Parathyroid adenoma (tissue), 2 donors: ENCODE measurements around the gene ITGB1.

ENCODE experiments used
- H2AFZ ChIP-seq: fragments of 300-600 bp; sonication (generic); one replicate; pipeline ENCODE4 v1.7.0; 2017; ENCODE audit warnings: antibody characterized with exemption, mild to moderate bottlenecking
- H3K27ac ChIP-seq: fragments of 300-600 bp; sonication (generic); one replicate; pipeline ENCODE4 v1.7.0; 2017
- H3K27me3 ChIP-seq: fragments of 300-600 bp; sonication (generic); one replicate; pipeline ENCODE4 v1.7.0; 2017; ENCODE audit warnings: low read length; ENCODE audit not compliant: control insufficient read depth, insufficient read depth
- H3K36me3 ChIP-seq: fragments of 300-600 bp; sonication (generic); one replicate; pipeline ENCODE4 v1.7.0; 2017; ENCODE audit warnings: low read length; ENCODE audit not compliant: control insufficient read depth, insufficient read depth
- H3K4me1 ChIP-seq: fragments of 300-600 bp; sonication (generic); one replicate; pipeline ENCODE4 v1.7.0; 2017; ENCODE audit warnings: control low read depth
- H3K4me2 ChIP-seq: fragments of 300-600 bp; sonication (generic); one replicate; pipeline ENCODE4 v1.7.0; 2017; ENCODE audit warnings: low read length
- H3K4me3 ChIP-seq: fragments of 300-600 bp; sonication (generic); one replicate; pipeline ENCODE4 v1.7.0; 2017; ENCODE audit warnings: low read depth, low read length
- H3K79me2 ChIP-seq: fragments of 300-600 bp; sonication (generic); one replicate; pipeline ENCODE4 v1.7.0; 2017; ENCODE audit warnings: control low read depth
- H3K9ac ChIP-seq: fragments of 300-600 bp; sonication (generic); one replicate; pipeline ENCODE4 v1.7.0; 2017; ENCODE audit warnings: mild to moderate bottlenecking
- H3K9me3 ChIP-seq: fragments of 300-600 bp; sonication (generic); one replicate; pipeline ENCODE4 v1.7.0; 2017; ENCODE audit warnings: low read length; ENCODE audit not compliant: control insufficient read depth
- CTCF ChIP-seq: fragments of 300-600 bp; sonication (generic); IDR thresholded peaks from one replicate; pipeline ENCODE4 v1.7.0; 2017; ENCODE audit warnings: antibody characterized with exemption, mild to moderate bottlenecking
- donor health status: primary hyperparathyroidism.

The ITGB1 gene

GRCh38 chr10:32952541-32953276, 5.3 kb downstream of the ITGB1 start:
- TF ChIP-seq CTCF: no peak
- no peak overlapping the region for H3K4me3 ChIP-seq
- H3K4me1 ChIP-seq: peaks cover 36% of the 10 kb centered on the region
- no peak overlapping the region for H3K9ac ChIP-seq
- H3K9me3 ChIP-seq: no peaks in the 10 kb centered on the region
- H3K4me2 ChIP-seq: no peak overlapping the region
- H3K27ac ChIP-seq: no peak overlapping the region
- H3K27me3 ChIP-seq: no peaks in the 10 kb centered on the region
- no peaks in the 10 kb centered on the region for H3K36me3 ChIP-seq
- no peak overlapping the region for H2AFZ ChIP-seq
- peaks cover 41% of the 10 kb centered on the region for H3K79me2 ChIP-seq

GRCh38 chr10:32952094-32952493, 5.9 kb downstream of the ITGB1 start:
- Histone ChIP-seq H3K4me1 (peaks cover 36% of the 10 kb centered on the region), H2AFZ (no peak overlapping the region), H3K4me2 (no peak overlapping the region), H3K27me3 (no peaks in the 10 kb centered on the region), H3K9me3 (no peaks in the 10 kb centered on the region), H3K79me2 (peaks cover 39% of the 10 kb centered on the region), H3K27ac (no peak overlapping the region), H3K9ac (no peak overlapping the region), H3K36me3 (no peaks in the 10 kb centered on the region), H3K4me3 (no peak overlapping the region)
- no peak for TF ChIP-seq CTCF

- Histone ChIP-seq H3K36me3 (no peaks in the 10 kb centered on the region), H3K27me3 (no peaks in the 10 kb centered on the region), H3K79me2 (peaks cover 41% of the 10 kb centered on the region), H3K9ac (no peak overlapping the region), H3K4me1 (peaks cover 36% of the 10 kb centered on the region), H3K4me3 (no peak overlapping the region), H3K27ac (peak overlapping the region; percentile 9), H2AFZ (no peak overlapping the region), H3K9me3 (no peaks in the 10 kb centered on the region), H3K4me2 (no peak overlapping the region)
- TF ChIP-seq CTCF: no peak
Observed at GRCh38 chr10:32951111-32951510, 6.9 kb downstream of the ITGB1 start.

DNA sequence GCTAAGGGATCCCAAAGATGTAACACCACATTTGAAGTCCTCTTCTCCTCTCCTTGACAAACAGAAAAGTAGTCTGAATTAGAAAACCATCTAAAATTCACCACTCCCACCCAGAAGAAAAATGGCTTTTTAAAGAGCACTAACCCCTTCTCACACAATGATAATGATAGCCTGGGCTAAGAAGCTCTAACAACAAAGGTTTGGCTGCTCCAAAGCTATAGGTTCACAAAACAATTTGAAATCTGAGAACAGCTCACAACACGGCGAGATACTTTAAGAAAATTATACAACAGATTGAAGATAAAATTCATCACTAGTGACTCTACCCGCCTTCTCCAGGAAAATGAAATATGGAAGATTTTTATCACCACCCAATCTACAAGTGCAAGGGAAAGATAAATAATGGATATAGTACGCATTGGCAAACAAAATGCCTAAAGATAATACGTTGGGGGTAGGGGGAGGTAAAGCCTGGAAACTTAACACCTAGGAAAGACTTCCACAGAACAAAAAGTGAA, 7.4 kb downstream of the ITGB1 start:
- Histone ChIP-seq H2AFZ (no peak overlapping the region), H3K79me2 (peaks cover 38% of the 10 kb centered on the region), H3K27ac (peak overlapping the region; percentile 9), H3K4me2 (no peak overlapping the region), H3K4me1 (peaks cover 36% of the 10 kb centered on the region), H3K27me3 (no peaks in the 10 kb centered on the region), H3K36me3 (no peaks in the 10 kb centered on the region), H3K9ac (no peak overlapping the region), H3K4me3 (no peak overlapping the region), H3K9me3 (no peaks in the 10 kb centered on the region)
- TF ChIP-seq CTCF: no peak

GRCh38 chr10:32949221-32949678, 8.8 kb downstream of the ITGB1 start:
- no peak overlapping the region for H3K4me3 ChIP-seq
- no peak overlapping the region for H3K9ac ChIP-seq
- H3K4me1 ChIP-seq: peaks cover 33% of the 10 kb centered on the region
- H3K4me2 ChIP-seq: no peak overlapping the region
- H3K9me3 ChIP-seq: no peaks in the 10 kb centered on the region
- peaks cover 46% of the 10 kb centered on the region for H3K79me2 ChIP-seq
- H3K27me3 ChIP-seq: no peaks in the 10 kb centered on the region
- TF ChIP-seq CTCF: no peak
- H2AFZ ChIP-seq: no peak overlapping the region
- no peaks in the 10 kb centered on the region for H3K36me3 ChIP-seq
- no peak overlapping the region for H3K27ac ChIP-seq
